ENCODE data around the gene SPACA9. TPM values are rescaled to one million over a fixed set of nuclear protein-coding genes. Genes with fewer than 3 reads are reported as not detected.

SPACA9 gene
- polyA plus RNA-seq, 3 donors: 9.0 to 11.1 (median 9.6) TPM

GRCh38 chr9:132910376-132910775 lies 31.7 kb downstream of the SPACA9 start:
- DNase-seq (ENCODE audit: extremely low read depth in 1 of 11, low read depth in 9 of 11, low spot score in 4 of 11): no peak

DNA sequence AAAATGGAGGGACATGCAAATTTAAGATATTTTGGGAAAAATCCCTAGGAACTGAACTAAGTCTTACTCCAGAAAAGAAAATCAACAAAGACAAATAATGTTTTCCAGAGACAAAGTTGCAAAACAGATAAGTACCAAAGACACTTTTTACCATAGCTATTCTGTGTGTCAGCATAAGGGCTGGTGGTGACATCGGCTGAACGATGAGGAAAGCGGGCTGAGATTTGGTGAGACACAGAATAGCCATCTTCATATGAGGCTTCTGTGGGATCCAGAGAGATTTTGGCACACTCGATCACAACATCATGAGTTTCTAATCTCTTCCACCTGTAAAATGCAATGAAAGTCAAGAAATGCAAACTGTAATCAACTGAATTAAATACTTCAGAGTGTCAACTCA lies 33.4 kb downstream of the SPACA9 start:
- DNase-seq (ENCODE audit: extremely low read depth in 1 of 11, low read depth in 9 of 11, low spot score in 4 of 11): no peak

DNA sequence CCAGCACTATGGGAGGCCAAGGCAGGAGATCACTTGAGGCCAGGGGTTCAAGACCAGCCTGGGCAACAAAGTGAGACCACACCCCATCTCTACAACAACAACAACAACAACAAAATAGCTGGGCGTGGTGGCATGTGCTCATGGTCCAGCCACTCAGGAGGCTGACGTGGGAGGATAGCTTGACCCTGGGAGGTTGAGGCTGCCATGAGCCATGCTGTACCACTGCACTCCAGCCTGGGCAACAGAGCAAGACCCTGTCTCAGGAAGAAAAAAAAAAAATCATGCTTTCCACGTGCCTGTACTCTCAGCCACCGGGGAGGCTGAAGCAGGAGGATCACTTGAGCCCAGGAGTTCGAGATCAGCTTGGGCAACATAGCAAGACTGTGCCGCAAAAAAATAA lies 36.2 kb downstream of the SPACA9 start:
- no peak for DNase-seq (ENCODE audit: extremely low read depth in 1 of 11, low read depth in 9 of 11, low spot score in 4 of 11)

GRCh38 chr9:132919614-132920268 lies 41.0 kb downstream of the SPACA9 start:
- DNase-seq (ENCODE audit: extremely low read depth in 1 of 11, low read depth in 9 of 11, low spot score in 4 of 11): no peak

DNA sequence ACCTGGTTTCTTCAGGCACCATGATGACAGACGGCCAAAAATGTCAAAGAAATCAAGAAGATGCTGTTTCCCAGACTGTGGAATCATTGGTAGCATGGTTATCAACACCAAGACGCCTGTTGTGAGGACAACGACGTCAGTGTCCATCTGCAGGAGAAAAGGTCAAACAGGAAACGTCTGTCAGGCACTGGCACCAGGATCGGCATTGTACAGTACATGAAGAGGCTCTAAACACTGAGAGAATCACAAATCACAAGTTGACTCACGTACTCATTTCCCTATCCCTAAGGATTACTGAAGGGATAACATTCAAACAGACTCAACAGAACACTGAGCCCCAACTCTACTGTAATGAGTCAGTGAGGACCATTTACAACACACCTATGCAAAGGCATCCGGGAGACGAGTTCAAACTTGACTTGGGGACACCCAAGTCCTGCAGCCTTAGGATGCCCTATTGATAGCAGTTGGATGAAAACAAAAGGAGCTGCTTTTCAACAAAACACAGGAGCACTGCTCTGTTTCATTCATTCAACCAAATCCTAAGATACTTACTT lies 44.7 kb downstream of the SPACA9 start:
- no peak for DNase-seq (ENCODE audit: extremely low read depth in 1 of 11, low read depth in 9 of 11, low spot score in 4 of 11)

- DNase-seq (ENCODE audit: extremely low read depth in 1 of 11, low read depth in 9 of 11, low spot score in 4 of 11): no peak
Observed at GRCh38 chr9:132927704-132928103, 49.0 kb downstream of the SPACA9 start.

DNA sequence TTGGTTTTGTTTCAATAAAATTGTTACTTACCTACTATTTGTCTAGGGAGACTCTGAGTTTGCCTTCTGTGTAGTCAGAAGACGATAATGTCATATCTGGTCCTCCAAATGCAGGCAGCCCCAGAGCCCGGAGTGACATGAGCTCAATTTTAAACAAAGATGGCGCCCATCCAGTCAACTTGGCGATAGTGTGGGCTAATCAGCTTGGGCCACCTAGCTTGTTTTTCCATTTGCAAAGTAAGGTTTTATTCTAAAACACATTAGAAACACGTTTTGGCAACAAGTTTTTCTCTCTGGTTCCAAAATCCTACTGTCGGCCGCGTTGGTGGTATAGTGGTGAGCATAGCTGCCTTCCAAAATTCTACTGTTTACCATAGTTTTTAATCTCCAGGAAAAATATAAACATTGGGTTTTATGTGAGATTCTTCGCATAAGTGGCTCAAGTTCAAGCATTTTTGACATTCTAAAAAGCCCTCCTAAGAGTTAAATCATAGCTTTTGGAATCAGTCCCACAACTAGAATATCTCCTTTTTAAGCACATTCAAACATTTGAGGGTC lies 52.6 kb downstream of the SPACA9 start:
- DNase-seq (ENCODE audit: extremely low read depth in 1 of 11, low read depth in 9 of 11, low spot score in 4 of 11): no peak

GRCh38 chr9:132935026-132935425 lies 56.3 kb downstream of the SPACA9 start:
- no peak for DNase-seq (ENCODE audit: extremely low read depth in 1 of 11, low read depth in 9 of 11, low spot score in 4 of 11)

GRCh38 chr9:132937463-132937901 lies 58.8 kb downstream of the SPACA9 start:
- no peak for DNase-seq (ENCODE audit: extremely low read depth in 1 of 11, low read depth in 9 of 11, low spot score in 4 of 11)

- no peak for DNase-seq (ENCODE audit: extremely low read depth in 1 of 11, low read depth in 9 of 11, low spot score in 4 of 11)
Observed at GRCh38 chr9:132939169-132939568, 60.5 kb downstream of the SPACA9 start.

Other genes with a start within 250 kb of the SPACA9 start
- 10 to 100 TPM; 16.4 to 20.4 (median 17.4) TPM for gene DDX31, start 208.9 kb upstream of the SPACA9 start, polyA plus RNA-seq (ENCODE audit: insufficient read length in 3 of 3)
- gene GTF3C4, start 208.4 kb upstream of the SPACA9 start, polyA plus RNA-seq (ENCODE audit: insufficient read length in 3 of 3): 10 to 100 TPM; 24.2 to 31.1 (median 26.5) TPM
- gene AK8, start 614 bp upstream of the SPACA9 start, polyA plus RNA-seq (ENCODE audit: insufficient read length in 3 of 3): 1 to 10 TPM; 4.1 to 5.0 (median 4.2) TPM
- 10 to 100 TPM; 41.7 to 65.4 (median 45.4) TPM for gene TSC1, start 65.7 kb downstream of the SPACA9 start, polyA plus RNA-seq (ENCODE audit: insufficient read length in 3 of 3)
- gene GFI1B, start 99.8 kb downstream of the SPACA9 start, polyA plus RNA-seq (ENCODE audit: insufficient read length in 3 of 3): 1 to 10 TPM in 1 of 3 donors, under 1 TPM in 2; 0.62 to 1.0 (median 0.70) TPM
- gene GTF3C5, start 152.1 kb downstream of the SPACA9 start, polyA plus RNA-seq (ENCODE audit: insufficient read length in 3 of 3): 10 to 100 TPM; 63.4 to 75.6 (median 74.4) TPM
- 1 to 10 TPM; 3.3 to 4.8 (median 4.0) TPM for gene CEL, start 183.1 kb downstream of the SPACA9 start, polyA plus RNA-seq (ENCODE audit: insufficient read length in 3 of 3)
- 10 to 100 TPM; 30.6 to 44.4 (median 40.2) TPM for gene RALGDS, start 242.3 kb downstream of the SPACA9 start, polyA plus RNA-seq (ENCODE audit: insufficient read length in 3 of 3)